Measurements from ENCODE around the gene CCNG1. TPM values are rescaled to one million over a fixed set of nuclear protein-coding genes. Genes with fewer than 3 reads are reported as not detected.
A peak's percentile ranks its signal among the peaks of the same experiment; 100 is the strongest.
"Not testable (repeated sequence)": the region's sequence is repeated elsewhere in the genome, so short reads cannot be mapped to it uniquely, and the experiment has no call there.

The CCNG1 gene
- total RNA-seq, 1 donor from 2014 or later = 133 TPM

- no peak for DNase-seq (ENCODE audit: low spot score in 2 of 2)
- no peak for FAIRE-seq
Observed at GRCh38 chr5:163439092-163439425, 1.7 kb downstream of the CCNG1 start.

- DNase-seq (ENCODE audit: low spot score in 2 of 2) (no peak), FAIRE-seq (no peak)
Observed at GRCh38 chr5:163440954-163441353, 3.6 kb downstream of the CCNG1 start.

GRCh38 chr5:163444526-163444925 is 7.1 kb downstream of the CCNG1 start:
- no peak for FAIRE-seq
- no peak for DNase-seq (ENCODE audit: low spot score in 2 of 2)

- FAIRE-seq (no peak), DNase-seq (ENCODE audit: low spot score in 2 of 2) (no peak)
Observed at GRCh38 chr5:163445345-163445744, 8.0 kb downstream of the CCNG1 start.

GRCh38 chr5:163447191-163447590 is 9.8 kb downstream of the CCNG1 start:
- DNase-seq (ENCODE audit: low spot score in 2 of 2) (no peak), FAIRE-seq (no peak)

- FAIRE-seq = no peak
- no peak for DNase-seq (ENCODE audit: low spot score in 2 of 2)
Observed at GRCh38 chr5:163447875-163448274, 10.5 kb downstream of the CCNG1 start.

GRCh38 chr5:163448491-163448890 is 11.1 kb downstream of the CCNG1 start:
- FAIRE-seq (no peak), DNase-seq (ENCODE audit: low spot score in 2 of 2) (no peak)

- FAIRE-seq (no peak), DNase-seq (ENCODE audit: low spot score in 2 of 2) (no peak)
Observed at GRCh38 chr5:163451489-163451888, 14.1 kb downstream of the CCNG1 start.

GRCh38 chr5:163453705-163454104 is 16.3 kb downstream of the CCNG1 start:
- DNase-seq (ENCODE audit: low spot score in 2 of 2) = no peak
- no peak for FAIRE-seq

- DNase-seq (ENCODE audit: low spot score in 2 of 2); FAIRE-seq: not testable (repeated sequence)
Observed at GRCh38 chr5:163455406-163455805, 18.0 kb downstream of the CCNG1 start.

- DNase-seq (ENCODE audit: low spot score in 2 of 2) = no peak
- no peak for FAIRE-seq
Observed at GRCh38 chr5:163456029-163456589, 18.7 kb downstream of the CCNG1 start.

- DNase-seq (ENCODE audit: low spot score in 2 of 2) (no peak), FAIRE-seq (peak; percentile 48)
Observed at GRCh38 chr5:163456840-163457239, 19.4 kb downstream of the CCNG1 start.

GRCh38 chr5:163458778-163459385 is 21.5 kb downstream of the CCNG1 start:
- FAIRE-seq = no peak
- DNase-seq (ENCODE audit: low spot score in 2 of 2) = no peak

GRCh38 chr5:163459462-163459818 is 22.0 kb downstream of the CCNG1 start:
- FAIRE-seq = no peak

GRCh38 chr5:163459819-163460561 is 22.6 kb downstream of the CCNG1 start, which contains the start of gene NUDCD2:
Gene NUDCD2 (minus strand): TSS chr5:163460102. CDS start chr5:163460050, 52 bp downstream.
- FAIRE-seq = no peak

More at GRCh38 chr5:163459462-163459818, 22.0 kb downstream of the CCNG1 start:
- no peak for DNase-seq (ENCODE audit: low spot score in 2 of 2)

GRCh38 chr5:163460562-163461171 is 23.3 kb downstream of the CCNG1 start, which contains the start of gene HMMR:
Gene HMMR (plus strand): TSS chr5:163460632. CDS start chr5:163460693, 61 bp downstream.
- FAIRE-seq (no peak), DNase-seq (ENCODE audit: low spot score in 2 of 2) (no peak)

More at GRCh38 chr5:163459819-163460561, 22.6 kb downstream of the CCNG1 start, which contains the start of gene NUDCD2:
- peak; percentile 77 to 81 for DNase-seq (ENCODE audit: low spot score in 2 of 2)

GRCh38 chr5:163463063-163463435 is 25.7 kb downstream of the CCNG1 start:
- DNase-seq (ENCODE audit: low spot score in 2 of 2) (no peak), FAIRE-seq (no peak)

- DNase-seq (ENCODE audit: low spot score in 2 of 2) (no peak), FAIRE-seq (no peak)
Observed at GRCh38 chr5:163467682-163468081, 30.3 kb downstream of the CCNG1 start.

GRCh38 chr5:163473635-163474243 is 36.3 kb downstream of the CCNG1 start:
- FAIRE-seq = peak; percentile 74
- DNase-seq (ENCODE audit: low spot score in 2 of 2) = no peak

- FAIRE-seq = no peak
- DNase-seq (ENCODE audit: low spot score in 2 of 2) = no peak
Observed at GRCh38 chr5:163475411-163475810, 38.0 kb downstream of the CCNG1 start.

All from frontal cortex (tissue), 4 donors.